Activated naive CD4-positive, alpha-beta T cell treated with anti-CD3 and anti-CD28 coated beads, Interleukin-2, amount 50 U/mL, for 72 hours (primary cell): Measurements from ENCODE around the gene CCDC38. TPM values are rescaled to one million over a fixed set of nuclear protein-coding genes. Genes with fewer than 3 reads are reported as not detected.
A peak's percentile ranks its signal among the peaks of the same experiment; 100 is the strongest.
"Not testable (repeated sequence)": the region's sequence is repeated elsewhere in the genome, so short reads cannot be mapped to it uniquely, and the experiment has no call there.

Experiments used
- ATAC-seq, 2 donors: fragments of 150-1000 bp; cut with Tn5 transposase; 2 replicates each; pipeline ENCODE4 v1.10.0; 2021; ENCODE audit warnings: mild to moderate bottlenecking in 2 of 2, moderate library complexity in 2 of 2
- DNase-seq, 2 donors: peaks; one replicate each; pipeline ENCODE4 v3.0.0; 2021 to 2022; ENCODE audit warnings: low spot score in 2 of 2
- H3K27ac Mint-ChIP-seq, 2 donors: one replicate each; pipeline ENCODE4 v1.8.0; 2022; ENCODE audit warnings: mild to moderate bottlenecking in 2 of 2, mixed read lengths in 2 of 2
- H3K36me3 Mint-ChIP-seq, 2 donors: one replicate each; pipeline ENCODE4 v1.8.0; 2022; ENCODE audit warnings: mixed read lengths in 2 of 2
- H3K9me3 Mint-ChIP-seq, 2 donors: one replicate each; pipeline ENCODE4 v1.8.0; 2022; ENCODE audit warnings: mixed read lengths in 2 of 2
- total RNA-seq, 2 donors: library from RNA; stranded (reverse); gene quantifications; one replicate each; pipeline ENCODE4 v1.2.3, GENCODE V29; 2022

The CCDC38 gene
- total RNA-seq, 2 donors from 2014 or later: 0.16 to 0.57 TPM

DNA sequence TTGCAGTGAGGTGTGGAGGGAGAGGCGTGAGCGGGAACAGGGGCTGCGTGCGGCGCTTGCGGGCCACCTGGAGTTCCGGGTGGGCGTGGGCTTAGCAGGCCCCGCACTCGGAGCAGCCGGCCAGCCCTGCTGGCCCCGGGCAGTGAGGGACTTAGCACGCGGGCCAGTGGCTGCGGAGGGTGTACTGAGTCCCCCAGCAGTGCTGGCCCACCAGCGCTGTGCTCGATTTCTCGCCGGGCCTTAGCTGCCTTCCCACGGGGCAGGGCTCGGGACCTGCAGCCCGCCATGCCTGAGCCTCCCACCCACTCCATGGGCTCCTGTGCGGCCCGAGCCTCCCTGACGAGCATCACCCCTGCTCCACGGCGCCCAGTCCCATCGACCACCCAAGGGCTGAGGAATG is 26.7 kb upstream of the CCDC38 start:
- ATAC-seq, H3K36me3 Mint-ChIP-seq, DNase-seq, H3K27ac Mint-ChIP-seq, H3K9me3 Mint-ChIP-seq: not testable (repeated sequence)

GRCh38 chr12:95967301-95967700 is 24.9 kb upstream of the CCDC38 start:
- DNase-seq: no peak
- Mint-ChIP-seq H3K9me3 (no peaks in the 10 kb centered on the region), H3K27ac (no peak overlapping the region), H3K36me3 (no peaks in the 10 kb centered on the region)
- no peak for ATAC-seq

DNA sequence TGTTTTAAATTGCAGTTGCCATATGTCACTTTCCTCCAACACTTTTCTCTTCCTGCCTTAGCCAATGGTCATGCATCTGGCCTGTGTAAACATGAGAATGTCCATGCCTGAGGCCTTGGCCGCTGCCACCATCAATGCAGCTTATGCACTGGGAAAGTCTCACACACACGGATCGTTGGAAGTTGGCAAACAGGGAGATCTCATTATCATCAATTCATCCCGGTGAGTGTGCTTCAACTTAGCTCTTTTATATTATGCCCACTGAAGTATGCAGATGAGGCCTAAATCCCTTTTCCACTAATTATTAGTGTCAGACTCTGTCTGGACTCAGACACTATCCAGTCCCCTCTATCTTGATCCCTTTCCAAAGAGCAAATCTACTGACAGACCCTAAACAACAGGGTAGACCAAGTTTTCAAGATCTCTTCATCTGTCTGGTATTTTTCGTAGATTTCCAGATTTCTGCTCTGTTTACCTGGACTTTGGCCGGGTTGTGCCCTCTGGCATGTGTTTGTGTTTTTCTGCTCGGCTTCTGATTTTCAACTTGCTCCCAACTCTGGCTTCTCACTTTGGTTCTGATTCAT is 24.0 kb upstream of the CCDC38 start:
- Mint-ChIP-seq H3K9me3 (no peaks in the 10 kb centered on the region), H3K27ac (no peak overlapping the region), H3K36me3 (no peaks in the 10 kb centered on the region)
- ATAC-seq: no peak
- no peak for DNase-seq

DNA sequence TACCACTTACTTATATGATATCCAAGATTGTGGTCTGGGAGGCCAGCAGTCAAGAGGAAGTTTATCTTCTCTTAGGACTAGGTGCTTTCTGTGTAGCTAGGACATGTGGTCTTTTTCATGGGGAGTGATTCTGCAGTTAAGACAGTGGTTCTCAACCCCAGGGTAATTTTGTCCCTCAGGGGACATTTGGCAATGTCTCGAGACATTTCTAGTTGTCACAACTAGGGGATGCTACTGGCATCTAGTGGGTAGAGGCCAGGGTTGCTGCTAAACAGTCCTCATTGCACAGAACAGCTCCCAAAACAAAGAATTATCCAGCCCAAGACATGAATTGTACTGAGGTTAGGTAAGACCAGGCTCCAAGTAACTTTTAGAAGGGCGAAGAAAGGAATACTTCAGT is 20.7 kb upstream of the CCDC38 start:
- H3K27ac Mint-ChIP-seq: no peak overlapping the region

DNA sequence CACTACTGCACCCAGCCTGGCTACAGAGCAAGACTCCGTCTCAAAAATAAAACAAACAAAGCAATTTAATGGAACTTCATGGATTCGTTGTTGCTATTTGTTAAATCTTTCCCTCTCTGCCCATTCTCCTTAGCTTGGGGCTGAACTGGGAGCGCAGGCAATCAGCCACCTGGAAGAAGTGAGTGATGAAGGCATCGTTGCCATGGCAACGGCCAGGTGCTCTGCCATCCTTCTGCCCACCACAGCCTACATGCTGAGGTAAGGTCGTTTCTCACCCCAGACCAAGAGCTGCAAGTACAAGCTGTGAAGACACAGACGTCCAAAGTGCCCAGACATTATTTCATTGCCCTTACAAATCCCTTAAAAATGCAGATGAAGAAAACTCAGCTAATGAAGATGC is 19.8 kb upstream of the CCDC38 start:
- Mint-ChIP-seq H3K36me3 (no peaks in the 10 kb centered on the region), H3K27ac (no peak overlapping the region), H3K9me3 (no peaks in the 10 kb centered on the region)
- ATAC-seq (no peak), DNase-seq (no peak)

More for the DNA sequence above, 20.7 kb upstream of the CCDC38 start:
- DNase-seq: no peak
- no peaks in the 10 kb centered on the region for H3K9me3 Mint-ChIP-seq
- H3K36me3 Mint-ChIP-seq: no peaks in the 10 kb centered on the region
- ATAC-seq: no peak

DNA sequence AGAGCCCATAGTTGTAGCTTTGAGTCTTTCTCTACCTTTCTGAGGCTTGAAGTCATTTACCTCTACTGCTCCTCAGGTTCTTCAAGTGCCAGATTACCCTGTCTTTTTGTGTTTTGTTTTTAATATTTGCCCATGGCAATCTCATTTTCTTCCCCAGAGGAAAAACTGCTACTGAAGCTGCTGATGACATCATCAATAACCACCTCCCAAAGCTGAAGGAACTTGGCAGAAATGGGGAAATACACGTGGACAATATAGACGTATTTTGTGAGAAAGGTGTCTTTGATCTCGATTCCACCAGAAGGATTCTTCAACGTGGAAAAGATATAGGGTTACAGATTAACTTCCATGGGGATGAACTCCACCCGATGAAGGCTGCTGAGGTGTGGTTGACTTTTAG is 17.8 kb upstream of the CCDC38 start:
- ATAC-seq (no peak), DNase-seq (no peak)
- H3K27ac Mint-ChIP-seq: no peak overlapping the region
- H3K9me3 Mint-ChIP-seq: no peaks in the 10 kb centered on the region
- H3K36me3 Mint-ChIP-seq: no peaks in the 10 kb centered on the region

DNA sequence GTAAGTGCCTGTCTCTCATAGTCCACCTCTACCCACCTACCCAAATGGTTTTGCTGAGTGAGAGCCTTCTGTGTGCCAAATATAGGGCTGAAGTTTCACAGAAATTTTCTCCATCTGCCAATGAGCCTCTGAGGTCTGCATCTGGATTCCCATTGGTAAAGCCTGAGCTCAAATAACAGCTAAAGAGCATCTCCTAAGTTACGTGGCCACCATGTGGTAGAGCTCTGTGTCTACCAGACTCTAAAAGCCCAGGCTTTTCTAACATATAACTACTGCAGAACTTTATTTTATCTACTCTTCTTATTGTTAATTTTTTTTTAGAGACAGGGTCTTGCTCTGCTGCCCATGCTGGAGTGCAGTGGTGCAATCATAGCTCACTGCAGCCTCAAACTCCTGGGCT is 16.7 kb upstream of the CCDC38 start:
- H3K36me3 Mint-ChIP-seq: no peaks in the 10 kb centered on the region
- no peak overlapping the region for H3K27ac Mint-ChIP-seq
- no peaks in the 10 kb centered on the region for H3K9me3 Mint-ChIP-seq
- DNase-seq (no peak), ATAC-seq (peak in 1 of 2 donors; percentile 34)

GRCh38 chr12:95956557-95957145 is 14.2 kb upstream of the CCDC38 start:
- H3K36me3 Mint-ChIP-seq: no peaks in the 10 kb centered on the region
- DNase-seq (no peak), ATAC-seq (no peak)
- no peak overlapping the region for H3K27ac Mint-ChIP-seq
- no peaks in the 10 kb centered on the region for H3K9me3 Mint-ChIP-seq

- H3K27ac Mint-ChIP-seq: no peak overlapping the region
- H3K36me3 Mint-ChIP-seq: no peaks in the 10 kb centered on the region
- no peak for DNase-seq
- H3K9me3 Mint-ChIP-seq: no peaks in the 10 kb centered on the region
- no peak for ATAC-seq
These were observed 13.2 kb upstream of the CCDC38 start for GRCh38 chr12:95955549-95956159.

- ATAC-seq: no peak
- H3K27ac Mint-ChIP-seq: no peak overlapping the region
- H3K36me3 Mint-ChIP-seq: no peaks in the 10 kb centered on the region
- H3K9me3 Mint-ChIP-seq: no peaks in the 10 kb centered on the region
- DNase-seq: no peak
These were observed 10.6 kb upstream of the CCDC38 start for GRCh38 chr12:95953000-95953399.

DNA sequence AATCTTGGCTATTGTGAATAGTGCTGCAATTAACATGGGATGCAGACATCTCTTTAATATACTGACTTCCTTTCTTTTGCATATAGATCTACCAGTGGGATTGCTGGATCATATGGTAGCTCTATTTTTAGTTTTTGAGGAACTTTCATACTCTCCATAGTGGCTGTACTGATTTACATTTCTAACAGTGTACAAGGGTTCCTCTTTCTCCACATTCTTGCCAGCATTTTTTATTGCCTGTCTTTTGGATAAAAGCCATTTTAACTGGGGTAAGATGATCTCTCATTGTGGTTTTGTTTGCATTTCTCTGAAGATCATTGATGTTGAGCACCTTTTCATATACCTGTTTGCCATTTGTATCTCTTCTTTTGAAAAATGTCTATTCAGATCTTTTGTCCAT is 9.1 kb upstream of the CCDC38 start:
- no peak for DNase-seq
- no peak for ATAC-seq
- H3K9me3 Mint-ChIP-seq: no peaks in the 10 kb centered on the region
- no peak overlapping the region for H3K27ac Mint-ChIP-seq
- no peaks in the 10 kb centered on the region for H3K36me3 Mint-ChIP-seq

- ATAC-seq: no peak
- Mint-ChIP-seq H3K9me3 (no peaks in the 10 kb centered on the region), H3K36me3 (no peaks in the 10 kb centered on the region), H3K27ac (no peak overlapping the region)
- DNase-seq: no peak
These were observed 7.2 kb upstream of the CCDC38 start for GRCh38 chr12:95949477-95950206.

DNA sequence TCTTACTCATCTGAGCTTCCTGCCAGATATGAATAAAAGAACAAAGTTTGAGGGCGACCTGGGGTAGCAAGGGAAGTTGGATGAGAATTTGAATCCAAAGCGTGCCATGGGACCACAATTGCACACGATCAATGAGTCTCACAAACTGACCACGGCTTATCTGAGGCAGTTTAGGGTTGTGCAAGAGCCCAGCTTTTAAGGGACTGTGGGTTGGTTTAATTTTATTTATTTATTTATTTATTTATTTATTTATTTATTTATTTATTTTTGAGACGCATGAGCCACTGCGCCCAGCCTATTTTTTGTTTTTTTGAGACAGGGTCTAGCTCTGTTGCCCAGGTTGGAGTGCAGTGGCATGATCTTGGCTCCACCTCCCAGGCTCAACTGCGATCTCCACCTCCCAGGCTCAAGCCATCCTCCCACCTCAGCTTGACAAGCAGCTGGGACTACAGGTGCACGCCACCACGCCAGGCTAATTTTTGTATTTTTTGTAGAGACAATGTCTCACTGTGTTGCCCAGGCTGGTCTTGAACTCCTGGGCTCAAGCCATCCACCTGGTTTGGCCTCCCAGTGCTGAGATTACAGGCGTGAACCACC is 1.8 kb upstream of the CCDC38 start:
- Mint-ChIP-seq H3K27ac (peak overlapping the region in 1 of 2 donors; percentile 82), H3K9me3 (no peaks in the 10 kb centered on the region), H3K36me3 (no peaks in the 10 kb centered on the region)
- ATAC-seq: no peak
- no peak for DNase-seq

DNA sequence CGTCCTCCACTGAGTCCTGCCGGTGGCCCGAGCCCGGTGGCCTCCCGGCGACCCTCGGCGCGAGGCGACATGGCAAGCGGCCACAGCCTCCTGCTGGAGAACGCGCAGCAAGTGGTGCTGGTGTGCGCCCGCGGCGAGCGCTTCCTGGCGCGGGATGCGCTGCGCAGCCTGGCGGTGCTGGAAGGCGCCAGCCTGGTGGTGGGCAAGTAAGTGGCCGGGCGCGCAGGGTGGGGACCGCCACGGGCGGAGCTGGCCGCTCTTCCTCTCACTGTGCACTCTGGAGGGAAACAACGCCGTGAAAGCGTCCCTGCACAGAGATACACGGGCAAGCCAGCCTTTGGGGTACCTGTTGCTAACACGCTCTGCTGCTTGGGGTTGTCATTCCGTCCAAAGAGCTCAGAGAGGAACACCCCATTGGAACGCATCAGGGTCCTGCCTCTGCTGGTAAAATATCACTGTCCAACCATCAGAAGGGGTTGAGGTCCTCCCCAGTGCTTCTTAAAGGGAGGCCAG is 972 bp upstream of the CCDC38 start, which contains the start of gene AMDHD1:
AMDHD1 (plus strand) TSS at position 2 of the 513 bp plus-strand sequence; CDS start at position 70, 68 bp downstream.
- no peaks in the 10 kb centered on the region for H3K9me3 Mint-ChIP-seq
- no peaks in the 10 kb centered on the region for H3K36me3 Mint-ChIP-seq

GRCh38 chr12:95942101-95942523 is 302 bp downstream of the CCDC38 start:
- Mint-ChIP-seq H3K9me3 (no peaks in the 10 kb centered on the region), H3K36me3 (no peaks in the 10 kb centered on the region), H3K27ac (peak overlapping the region; percentile 53 to 88)
- DNase-seq (peak in 1 of 2 donors; percentile 12), ATAC-seq (no peak)

More for the DNA sequence above, 972 bp upstream of the CCDC38 start, which contains the start of gene AMDHD1:
- DNase-seq: peak; percentile 65 to 74
- H3K27ac Mint-ChIP-seq: peak within 1 kb of the TSS; percentile 83 to 88
- peak; percentile 73 to 76 for ATAC-seq

GRCh38 chr12:95940514-95940913 is 1.9 kb downstream of the CCDC38 start:
- Mint-ChIP-seq H3K36me3 (no peaks in the 10 kb centered on the region), H3K9me3 (no peaks in the 10 kb centered on the region), H3K27ac (no peak overlapping the region)
- ATAC-seq (no peak), DNase-seq (no peak)

GRCh38 chr12:95922231-95922630 is 20.2 kb downstream of the CCDC38 start:
- no peak for ATAC-seq
- H3K36me3 Mint-ChIP-seq: no peaks in the 10 kb centered on the region
- no peak overlapping the region for H3K27ac Mint-ChIP-seq

More at GRCh38 chr12:95922231-95922630, 20.2 kb downstream of the CCDC38 start:
- no peak for DNase-seq
- H3K9me3 Mint-ChIP-seq: peaks cover 0 to 13% of the 10 kb centered on the region in 2 donors
